HG02623 (cell line): ENCODE results near the gene SMC3.

Experiments
- ATAC-seq: cut with Tn5 transposase; IDR thresholded peaks from one replicate; pipeline ENCODE4 v1.9.1; 2021; ENCODE audit warnings: moderate library complexity; ENCODE audit not compliant: unreplicated experiment

SMC3 gene

DNA sequence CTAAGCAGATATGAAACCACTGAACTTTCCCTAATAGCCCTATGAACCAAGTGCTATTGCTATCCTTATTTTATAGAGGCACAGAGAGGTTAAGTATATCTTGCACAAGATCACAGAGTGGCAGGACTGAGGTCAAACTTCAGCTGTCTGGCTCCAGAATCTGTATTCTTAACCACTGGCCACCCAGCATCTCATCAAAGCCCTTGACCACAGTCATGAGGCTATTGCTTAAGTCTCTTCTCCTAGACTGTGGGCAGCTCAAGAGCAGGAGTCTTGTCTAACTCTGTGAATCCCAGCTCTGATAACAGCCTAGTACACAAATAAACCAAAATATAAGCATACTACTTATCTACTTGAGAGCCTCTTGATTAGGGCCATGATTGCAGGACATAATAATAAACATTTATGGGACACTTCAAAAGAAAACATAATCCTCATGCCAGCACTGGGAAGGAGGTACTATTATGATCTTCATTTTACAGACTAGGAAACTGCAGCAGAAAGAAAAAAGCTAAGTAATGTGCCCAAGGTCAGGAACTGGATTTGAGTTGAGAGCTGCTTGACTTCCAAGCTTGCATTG, 22.4 kb upstream of the SMC3 start:
- no peak for ATAC-seq

DNA sequence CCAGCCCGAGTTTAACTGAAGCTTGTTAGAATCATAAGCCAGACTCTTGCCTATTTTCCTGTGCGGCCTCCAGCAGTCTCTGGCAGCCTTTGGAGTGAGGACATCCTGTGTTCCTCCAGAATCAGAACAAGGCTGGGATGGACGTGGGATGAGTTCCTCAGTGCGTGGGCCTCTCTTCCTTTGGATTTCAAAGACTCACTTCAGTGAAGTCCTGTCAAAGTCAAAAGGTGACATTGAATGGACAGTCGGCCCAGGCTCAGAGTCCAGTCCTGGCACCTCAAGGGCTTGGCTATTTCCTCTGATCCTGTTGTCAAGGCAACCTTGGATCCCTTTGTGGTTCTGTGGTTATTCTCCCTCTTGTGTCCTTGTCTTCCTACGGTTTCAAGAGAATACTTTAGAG, 21.4 kb upstream of the SMC3 start:
- no peak for ATAC-seq

DNA sequence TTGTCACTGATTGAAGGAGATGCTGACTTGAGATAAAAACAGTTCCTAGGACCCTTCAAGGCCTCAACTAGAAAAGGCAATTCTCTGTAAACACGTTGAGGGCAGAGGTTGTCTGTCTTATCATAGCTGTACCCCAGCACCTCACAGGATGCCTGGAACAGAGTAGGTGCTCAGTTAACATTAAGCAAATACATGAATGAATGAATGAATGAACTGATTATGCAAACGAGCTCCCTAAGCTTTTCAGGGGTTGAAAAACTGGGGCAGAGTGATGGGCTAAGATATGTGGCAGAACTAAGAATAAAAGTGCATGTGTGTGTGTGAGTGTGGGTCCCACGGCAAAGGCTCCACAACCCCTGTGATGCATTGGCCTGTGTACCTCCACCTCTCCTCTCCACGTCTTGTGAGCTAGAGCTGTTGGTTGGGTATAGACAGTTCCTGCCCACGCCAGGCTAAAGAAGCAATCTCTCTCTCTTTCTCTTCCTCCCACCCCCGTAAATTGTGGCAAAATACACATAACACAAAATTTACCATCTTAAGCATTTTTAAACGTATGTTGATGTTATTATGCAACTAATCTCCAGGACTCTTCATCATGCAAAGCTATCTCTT, 20.9 kb upstream of the SMC3 start:
- no peak for ATAC-seq

DNA sequence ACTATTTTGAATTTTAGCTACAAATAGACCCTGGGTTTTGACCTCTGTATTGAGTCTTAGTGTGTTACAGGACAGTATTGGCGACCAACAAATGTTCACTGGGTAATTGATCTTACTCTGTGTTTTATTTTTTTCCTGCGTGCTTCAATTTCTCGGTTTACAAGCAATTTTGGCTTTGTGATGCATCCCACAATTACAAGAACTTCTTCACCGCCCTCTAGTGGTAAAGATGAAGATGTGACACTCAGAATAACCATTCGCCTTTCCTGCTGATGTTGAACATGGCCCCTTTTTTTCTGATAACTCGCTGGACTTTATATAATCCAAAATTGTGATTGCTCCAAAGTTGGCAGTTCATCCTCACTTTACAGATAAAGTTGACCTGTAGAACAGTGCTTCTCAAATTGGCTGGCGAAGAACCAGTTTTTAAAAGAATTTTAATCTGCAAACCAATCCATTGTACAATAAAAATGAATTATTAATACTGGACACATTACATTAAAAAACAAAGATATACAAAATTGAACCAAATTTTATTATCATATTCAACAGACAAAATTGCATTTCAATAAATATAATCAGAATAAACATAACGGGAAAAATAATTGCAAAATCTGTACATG, 20.2 kb upstream of the SMC3 start:
- ATAC-seq = no peak

DNA sequence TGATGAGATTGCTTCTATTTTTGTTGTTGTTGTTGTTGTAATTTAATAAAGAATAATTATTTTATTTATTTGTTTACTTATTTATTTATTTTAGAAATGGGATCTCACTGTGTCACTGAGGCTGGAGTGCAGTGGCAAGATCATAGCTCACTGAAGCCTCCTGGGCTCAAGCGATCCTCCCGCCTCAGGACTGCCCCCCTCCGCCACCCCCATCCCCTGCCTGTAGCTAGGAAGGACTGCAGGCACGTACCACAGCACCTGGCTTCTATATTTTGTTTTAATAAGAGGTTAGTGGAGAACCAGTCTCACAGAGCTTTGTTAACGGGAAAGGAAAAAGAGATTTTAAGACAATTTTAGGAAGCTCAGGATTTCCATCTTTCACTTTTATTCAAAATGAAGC, 19.5 kb upstream of the SMC3 start:
- no peak for ATAC-seq

DNA sequence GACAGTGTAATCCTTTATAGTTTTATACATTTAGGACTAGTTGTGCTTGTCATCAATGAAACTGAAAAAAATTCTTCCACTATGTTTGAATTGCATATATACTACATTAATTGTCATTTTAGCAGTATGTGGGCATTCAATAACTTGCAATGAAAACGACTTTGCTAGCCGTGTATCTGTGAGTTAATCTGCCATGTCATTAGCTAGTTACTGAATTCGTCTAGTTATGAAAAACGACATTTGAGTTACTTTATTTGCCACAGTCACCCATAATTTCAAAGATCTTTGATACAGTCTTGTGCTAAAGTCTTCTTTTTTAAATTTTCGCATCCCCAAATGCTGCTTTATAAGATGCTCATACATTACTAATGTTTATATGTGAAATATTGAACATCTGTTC, 18.3 kb upstream of the SMC3 start:
- ATAC-seq = no peak

DNA sequence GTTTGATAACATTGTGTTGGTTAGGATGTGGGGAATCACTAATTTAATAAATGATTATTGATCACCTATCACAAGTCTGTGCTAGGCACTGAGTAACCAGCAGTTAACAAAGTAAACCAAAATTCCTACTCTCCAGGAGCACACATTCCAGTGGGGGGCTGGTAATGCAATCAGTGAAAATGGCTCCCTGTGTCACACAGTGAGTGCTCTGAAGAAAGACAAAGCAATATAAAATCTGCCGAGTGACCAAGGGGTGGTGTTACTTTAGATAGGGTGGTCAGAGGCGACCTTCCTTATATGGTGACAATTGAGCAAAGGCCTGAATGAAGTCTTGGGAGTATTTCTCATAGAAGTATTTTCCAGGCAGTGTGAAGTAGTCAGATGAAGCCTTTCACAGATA, 13.6 kb upstream of the SMC3 start:
- no peak for ATAC-seq

DNA sequence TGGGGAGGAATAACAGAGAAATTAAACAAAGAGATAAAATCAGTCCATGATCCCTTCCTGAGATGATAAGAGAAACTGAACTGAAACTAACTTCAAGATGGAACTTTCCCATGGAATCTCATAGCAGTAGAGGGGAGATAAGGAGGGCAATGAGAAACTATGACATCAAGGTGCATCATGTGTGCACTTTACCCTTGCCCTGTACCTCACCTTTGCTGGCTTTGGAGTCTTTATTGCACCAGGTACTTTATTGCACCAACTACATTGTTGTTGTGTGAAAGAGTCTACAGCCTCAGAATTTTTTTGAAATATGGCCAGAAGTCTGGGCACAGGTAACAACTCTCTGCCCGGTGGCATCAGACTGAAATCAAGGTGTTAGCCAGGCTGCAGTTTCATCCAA, 11.2 kb upstream of the SMC3 start:
- no peak for ATAC-seq

DNA sequence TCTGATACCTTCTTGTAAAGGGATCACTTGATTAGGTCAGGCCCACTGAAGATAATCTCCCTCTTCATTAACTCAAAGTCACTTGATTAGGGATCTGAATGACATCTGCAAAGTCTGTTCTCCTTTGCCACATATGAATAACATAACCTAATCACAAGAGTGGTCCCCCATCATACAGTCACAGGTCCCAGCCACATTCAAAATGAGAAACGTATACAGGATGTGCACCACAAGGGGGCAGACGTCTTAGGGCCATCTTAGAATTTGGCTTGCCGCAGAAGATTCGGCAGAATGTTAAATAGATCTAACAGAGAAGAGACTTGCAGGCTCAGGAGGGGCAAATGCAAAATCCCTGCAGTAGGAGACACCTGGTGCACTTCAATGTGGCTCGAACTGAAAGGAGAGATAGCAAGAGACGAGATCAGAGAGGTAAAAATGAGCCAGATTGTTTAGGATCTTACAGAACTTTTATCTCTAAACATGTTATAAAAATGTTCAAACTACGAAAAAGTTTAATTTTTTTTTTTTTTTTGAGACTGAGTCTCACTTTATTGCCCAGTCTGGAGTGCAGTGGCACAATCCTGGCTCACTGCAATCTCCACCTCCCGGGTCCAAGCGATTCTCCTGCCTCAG, 10.4 kb upstream of the SMC3 start:
- peak; percentile 58 for ATAC-seq

DNA sequence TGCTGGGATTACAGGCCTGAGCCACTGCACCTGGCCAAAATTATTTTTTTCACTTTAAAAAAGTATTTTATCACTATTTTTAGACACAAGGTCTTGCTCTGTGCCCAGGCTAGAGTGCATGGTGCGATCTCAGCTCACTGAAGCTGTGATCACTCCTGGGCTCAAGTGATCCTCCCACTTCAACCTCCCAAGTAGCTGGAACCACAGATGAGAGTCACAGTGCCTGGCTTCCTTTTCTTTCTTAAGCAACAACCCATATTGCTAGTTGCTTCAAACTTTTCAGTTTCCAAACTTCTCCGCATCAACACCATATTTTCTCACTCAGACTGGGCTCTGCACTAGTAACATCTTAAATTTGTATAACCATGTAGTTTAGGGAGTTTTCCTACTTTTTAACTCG, 9.5 kb upstream of the SMC3 start:
- no peak for ATAC-seq

DNA sequence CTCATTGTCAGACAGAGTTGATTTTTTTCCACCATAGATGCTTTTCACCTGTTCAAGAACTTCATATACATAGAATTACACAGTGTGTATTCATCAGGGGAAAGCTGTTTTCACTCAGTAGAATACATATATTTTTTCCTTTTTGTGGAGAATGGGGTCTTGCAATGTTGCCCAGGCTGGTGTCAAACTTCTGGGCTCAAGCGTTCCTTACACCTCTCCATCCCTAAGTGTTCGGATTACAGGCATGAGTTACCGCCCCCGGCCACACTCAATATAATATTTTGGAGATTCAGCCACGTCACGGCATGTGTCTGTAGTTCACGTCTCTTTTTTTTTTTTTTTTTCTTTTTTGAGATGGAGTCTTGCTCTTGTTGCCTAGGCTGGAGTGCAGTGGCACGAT, 7.5 kb upstream of the SMC3 start:
- ATAC-seq = no peak

DNA sequence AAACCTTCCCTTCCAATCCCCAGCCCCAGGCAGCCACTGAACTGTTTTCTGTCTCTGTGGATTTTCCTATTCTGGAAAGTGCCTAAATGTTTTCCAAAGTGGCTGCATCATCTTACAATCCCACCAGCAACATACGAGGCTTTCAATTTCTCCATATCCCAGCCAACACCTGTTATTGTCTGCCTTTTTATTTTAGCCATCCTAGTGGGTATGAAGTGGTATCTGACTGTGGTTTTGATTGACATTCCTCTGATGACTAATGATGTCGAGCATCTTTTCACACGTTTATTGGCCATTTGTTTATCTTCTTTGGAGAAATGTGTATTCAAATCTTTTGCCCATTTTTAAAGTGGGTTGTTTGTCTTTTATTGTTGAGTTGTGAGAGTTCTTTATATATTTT, 6.2 kb upstream of the SMC3 start:
- no peak for ATAC-seq

DNA sequence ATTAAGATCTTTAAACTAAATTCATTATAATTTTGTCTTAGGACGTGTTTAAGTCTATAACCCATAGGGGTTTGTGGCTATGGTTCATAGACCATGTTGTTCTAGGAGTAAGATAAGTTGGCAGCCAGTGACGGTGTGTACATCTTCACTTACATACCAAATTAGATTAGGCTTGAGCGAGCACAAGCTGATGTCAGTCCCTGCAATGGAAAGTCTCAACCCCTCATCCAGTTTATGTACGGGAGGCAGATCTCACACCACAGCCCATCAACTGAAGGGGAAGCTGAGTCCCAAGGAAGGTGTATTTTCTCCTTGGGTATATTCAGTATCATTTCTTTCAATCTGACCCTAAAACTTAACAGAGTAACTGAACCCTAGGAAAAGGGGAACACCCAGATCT, 5.1 kb upstream of the SMC3 start:
- ATAC-seq = no peak

DNA sequence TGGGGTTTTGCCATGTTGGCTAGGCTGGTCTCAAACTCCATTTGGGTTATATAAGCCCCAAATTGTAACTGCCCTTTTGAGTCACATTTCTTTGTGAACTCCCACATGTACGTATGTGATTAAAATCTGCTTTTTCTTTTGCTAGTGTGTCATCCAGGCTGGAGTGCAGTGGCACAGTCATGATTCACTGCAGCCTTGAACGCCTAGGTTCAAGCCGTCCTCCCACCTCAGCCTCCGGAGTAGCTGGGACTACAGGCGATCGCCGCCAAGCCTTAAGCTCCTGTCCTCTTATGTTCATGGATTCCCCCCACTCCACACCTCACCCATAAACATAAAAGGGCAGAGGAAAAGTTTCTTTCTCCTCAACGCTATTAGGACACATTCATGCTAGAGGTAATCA, 4.4 kb upstream of the SMC3 start:
- no peak for ATAC-seq

DNA sequence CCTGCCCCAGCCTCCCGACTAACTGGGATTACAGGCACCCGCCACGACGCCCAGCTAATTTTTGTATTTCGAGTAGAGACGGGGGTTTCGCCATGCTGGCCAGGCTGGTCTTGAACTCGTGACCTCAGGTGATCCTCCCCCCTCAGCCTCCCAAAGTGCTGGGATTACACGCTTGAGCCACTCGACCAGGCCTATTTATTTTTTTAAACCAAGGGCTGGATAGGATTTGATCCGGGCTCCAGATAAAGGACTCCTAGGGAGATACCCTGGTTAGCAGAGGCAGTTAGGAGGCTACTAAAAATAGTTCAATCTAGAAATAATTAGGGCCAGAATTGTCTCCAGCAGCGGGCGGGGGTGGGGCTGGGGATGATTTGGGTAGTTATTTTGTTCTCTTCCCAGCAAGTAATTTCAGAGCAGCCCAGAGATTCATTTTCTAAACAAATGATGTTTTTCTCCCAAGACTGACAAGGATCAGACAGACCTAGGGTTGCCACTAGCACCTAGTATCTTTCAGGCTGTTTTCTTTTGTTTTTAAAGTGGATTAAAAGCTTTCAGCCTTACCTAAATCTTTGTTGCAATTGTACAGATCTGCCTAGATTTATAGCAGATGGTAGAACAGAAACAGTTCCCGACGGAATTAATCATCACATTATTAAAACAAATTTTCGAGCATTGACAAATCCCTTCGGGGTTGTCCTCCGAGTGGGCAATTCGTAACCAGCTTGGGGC, 859 bp upstream of the SMC3 start:
- ATAC-seq = no peak

DNA sequence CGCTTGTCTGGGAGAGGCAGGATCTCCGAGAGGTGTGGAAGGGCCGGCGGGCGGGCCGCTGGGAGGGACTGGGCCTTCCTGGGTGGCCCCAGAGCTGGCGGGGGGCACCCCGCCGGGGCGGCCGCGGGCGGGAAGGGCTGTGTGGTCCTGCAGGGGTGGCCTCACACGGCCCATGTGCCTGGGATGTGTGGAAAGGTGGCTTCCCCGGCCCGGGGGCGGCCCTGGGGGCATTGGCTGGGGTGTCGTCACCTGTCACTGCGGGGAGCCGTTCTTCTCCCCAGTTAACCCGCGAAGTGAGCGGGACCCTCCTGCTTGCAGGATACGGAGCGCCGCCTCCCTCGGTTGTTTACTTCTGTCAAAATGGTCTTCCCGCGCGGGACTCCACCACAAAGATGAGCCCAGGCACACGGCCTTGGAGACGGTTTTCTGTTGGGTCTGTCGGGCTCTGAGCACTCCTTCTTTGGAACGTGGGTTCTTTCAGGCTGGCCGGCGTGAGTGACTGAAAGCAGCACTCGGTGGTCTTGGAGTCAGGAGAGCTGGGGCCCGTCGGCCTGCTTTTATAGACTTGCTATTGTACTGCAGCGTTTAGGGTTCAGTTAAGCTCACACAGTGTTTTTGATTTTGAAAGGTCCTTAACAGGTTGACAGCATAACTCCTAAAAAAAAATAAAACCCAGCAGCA, 700 bp downstream of the SMC3 start:
- peak; percentile 32 for ATAC-seq

DNA sequence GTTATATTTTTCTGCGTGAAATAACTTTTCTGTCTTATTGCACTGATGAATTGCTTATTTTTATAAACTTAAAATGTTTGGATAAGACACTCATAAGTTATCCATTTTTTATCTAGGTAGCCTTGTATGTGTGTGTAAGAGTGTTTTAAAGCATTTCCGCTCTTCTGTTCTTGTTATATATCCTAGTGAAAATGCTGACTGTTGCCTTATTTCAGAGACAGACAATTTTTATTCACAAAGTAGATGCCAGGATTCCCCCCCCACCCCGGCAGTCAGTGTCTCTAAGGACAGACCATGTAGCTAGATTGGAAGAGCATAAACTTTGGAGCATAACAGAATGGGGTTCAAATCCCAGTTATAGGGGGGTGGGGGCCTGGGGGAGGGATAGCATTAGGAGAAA, 1.6 kb downstream of the SMC3 start:
- no peak for ATAC-seq

DNA sequence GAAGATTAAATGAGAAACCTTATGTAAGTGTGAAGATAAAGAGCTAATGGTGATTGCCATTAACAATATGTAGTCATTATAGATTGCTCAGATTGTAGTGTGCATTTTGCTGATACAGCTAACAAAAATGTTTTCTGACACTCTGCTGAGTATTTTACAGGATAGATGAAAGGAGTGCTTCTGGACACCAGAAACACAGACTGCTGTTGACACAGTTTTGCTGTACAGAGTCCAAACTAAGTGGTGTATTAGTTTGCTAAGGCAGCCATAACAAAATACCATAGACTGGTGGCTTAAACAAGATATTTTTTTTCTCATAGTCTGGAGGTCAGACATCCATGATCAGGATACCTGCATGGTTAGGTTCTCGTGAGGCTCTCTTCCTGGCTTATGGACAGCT, 2.2 kb downstream of the SMC3 start:
- ATAC-seq = no peak

DNA sequence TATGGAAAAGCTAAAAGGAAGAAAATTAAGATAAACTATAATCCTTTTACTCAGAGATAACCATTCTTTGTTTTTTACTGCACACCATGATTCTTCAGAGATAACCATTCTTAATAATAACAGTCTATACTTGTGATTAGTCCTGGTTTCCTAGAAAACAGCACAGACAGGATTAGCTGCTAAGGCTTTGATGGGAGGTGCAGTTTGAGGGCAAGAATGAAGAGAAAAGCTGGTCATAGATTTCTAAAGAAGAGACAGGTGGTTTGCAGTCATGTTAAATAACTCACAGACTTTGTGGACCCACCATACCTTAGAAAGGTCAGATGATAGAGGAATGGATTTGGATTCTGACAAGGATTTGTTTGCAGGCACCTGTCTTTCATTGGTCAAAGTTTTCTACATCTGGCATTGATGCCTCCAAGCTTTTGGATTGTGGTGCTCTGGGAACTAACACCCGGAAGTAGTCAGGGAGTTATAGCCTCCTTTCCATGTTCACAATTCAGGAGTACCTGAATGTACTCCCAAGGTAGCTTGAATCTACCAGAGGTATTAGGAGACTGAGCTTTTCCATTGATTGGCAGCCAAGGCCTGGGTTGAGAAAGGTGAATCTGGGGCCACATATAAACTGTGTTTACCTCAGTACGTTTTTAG, 3.7 kb downstream of the SMC3 start:
- ATAC-seq = no peak

DNA sequence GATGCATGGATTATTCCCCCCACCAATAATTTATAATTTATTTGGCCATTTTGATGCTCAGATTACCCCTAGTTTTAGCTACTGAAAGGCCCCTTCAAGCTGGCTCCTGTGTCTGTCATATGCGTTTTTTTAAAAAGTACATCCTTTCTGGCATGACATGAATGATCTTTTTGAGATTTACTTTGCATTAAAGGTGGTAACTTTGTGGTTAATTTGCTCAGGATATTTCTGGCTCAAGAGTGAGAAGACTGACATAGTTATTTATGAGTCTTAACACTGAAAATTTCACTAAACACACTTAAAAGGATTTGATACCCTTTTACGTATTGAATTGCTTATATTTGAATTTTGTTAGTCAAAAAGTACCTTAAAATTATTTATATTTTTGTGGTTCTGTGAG, 5.4 kb downstream of the SMC3 start:
- ATAC-seq = no peak

DNA sequence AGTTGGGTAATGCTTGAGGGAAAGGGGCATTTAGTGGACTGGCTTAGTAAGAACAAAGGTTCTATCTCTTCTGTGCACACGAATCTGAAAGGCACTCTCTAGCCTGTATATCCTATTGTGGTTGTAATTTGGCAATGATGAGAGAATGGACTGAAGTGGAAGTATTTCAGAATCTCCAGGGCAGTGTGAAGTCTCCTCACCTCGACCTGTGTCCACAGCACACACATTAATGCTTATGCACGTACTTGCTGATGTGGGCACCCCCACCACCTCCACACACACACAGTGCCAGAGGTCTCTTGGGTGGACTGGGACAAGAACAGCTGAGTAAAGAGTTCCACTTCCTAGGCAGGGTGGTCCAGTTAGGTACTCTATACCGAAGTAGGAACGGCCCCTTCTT, 6.9 kb downstream of the SMC3 start:
- ATAC-seq = no peak
